Activated CD8-positive, alpha-beta memory T cell treated with anti-CD3 and anti-CD28 coated beads, Interleukin-2, amount 50 U/mL, for 48 hours (primary cell): ENCODE data around the gene BRPF1.

Source experiments
- DNase-seq: peaks from one replicate; pipeline ENCODE4 v3.0.0-alpha.2; 2020

The BRPF1 gene

GRCh38 chr3:9731206-9732079, at the start of gene BRPF1:
TSS of gene BRPF1 (plus strand) at chr3:9731735. CDS start at chr3:9734141, 2,406 bp downstream.
- peak; percentile 98 for DNase-seq

- no peak for DNase-seq
Observed at GRCh38 chr3:9682096-9682495, 49.4 kb upstream of the BRPF1 start.

GRCh38 chr3:9683426-9683825, 48.1 kb upstream of the BRPF1 start:
- no peak for DNase-seq

GRCh38 chr3:9685216-9686049, 46.1 kb upstream of the BRPF1 start:
- no peak for DNase-seq

- no peak for DNase-seq
Observed at GRCh38 chr3:9686050-9686550, 45.4 kb upstream of the BRPF1 start.

GRCh38 chr3:9686703-9687102, 44.8 kb upstream of the BRPF1 start:
- no peak for DNase-seq

- no peak for DNase-seq
Observed at GRCh38 chr3:9687514-9687913, 44.0 kb upstream of the BRPF1 start.

- DNase-seq, result no peak
Observed at GRCh38 chr3:9688961-9689360, 42.6 kb upstream of the BRPF1 start.

GRCh38 chr3:9689757-9690156, 41.8 kb upstream of the BRPF1 start:
- no peak for DNase-seq

- DNase-seq, result no peak
Observed at GRCh38 chr3:9690451-9691450, 40.8 kb upstream of the BRPF1 start.

GRCh38 chr3:9691636-9692035, 39.9 kb upstream of the BRPF1 start:
- DNase-seq, result no peak

GRCh38 chr3:9692416-9692815, 39.1 kb upstream of the BRPF1 start:
- no peak for DNase-seq

- DNase-seq, result no peak
Observed at GRCh38 chr3:9695345-9695744, 36.2 kb upstream of the BRPF1 start.

GRCh38 chr3:9695746-9696145, 35.8 kb upstream of the BRPF1 start:
- DNase-seq, result no peak

- no peak for DNase-seq
Observed at GRCh38 chr3:9696480-9697220, 34.9 kb upstream of the BRPF1 start.

GRCh38 chr3:9697892-9698291, 33.6 kb upstream of the BRPF1 start:
- no peak for DNase-seq

- no peak for DNase-seq
Observed at GRCh38 chr3:9698293-9698692, 33.2 kb upstream of the BRPF1 start.

- DNase-seq, result no peak
Observed at GRCh38 chr3:9700536-9700935, 31.0 kb upstream of the BRPF1 start.

GRCh38 chr3:9701006-9701405, 30.5 kb upstream of the BRPF1 start:
- DNase-seq, result no peak

- no peak for DNase-seq
Observed at GRCh38 chr3:9701711-9702110, 29.8 kb upstream of the BRPF1 start.

- DNase-seq, result no peak
Observed at GRCh38 chr3:9703240-9703639, 28.3 kb upstream of the BRPF1 start.
